ENCODE results near the gene RBP2. TPM values are rescaled to one million over a fixed set of nuclear protein-coding genes. Genes with fewer than 3 reads are reported as not detected.

The RBP2 gene
- total and polyA plus RNA-seq, 2 of the 8 experiments (the other 6 are each of a cell fraction or from before 2014, with no cell fraction given), result not detected

DNA sequence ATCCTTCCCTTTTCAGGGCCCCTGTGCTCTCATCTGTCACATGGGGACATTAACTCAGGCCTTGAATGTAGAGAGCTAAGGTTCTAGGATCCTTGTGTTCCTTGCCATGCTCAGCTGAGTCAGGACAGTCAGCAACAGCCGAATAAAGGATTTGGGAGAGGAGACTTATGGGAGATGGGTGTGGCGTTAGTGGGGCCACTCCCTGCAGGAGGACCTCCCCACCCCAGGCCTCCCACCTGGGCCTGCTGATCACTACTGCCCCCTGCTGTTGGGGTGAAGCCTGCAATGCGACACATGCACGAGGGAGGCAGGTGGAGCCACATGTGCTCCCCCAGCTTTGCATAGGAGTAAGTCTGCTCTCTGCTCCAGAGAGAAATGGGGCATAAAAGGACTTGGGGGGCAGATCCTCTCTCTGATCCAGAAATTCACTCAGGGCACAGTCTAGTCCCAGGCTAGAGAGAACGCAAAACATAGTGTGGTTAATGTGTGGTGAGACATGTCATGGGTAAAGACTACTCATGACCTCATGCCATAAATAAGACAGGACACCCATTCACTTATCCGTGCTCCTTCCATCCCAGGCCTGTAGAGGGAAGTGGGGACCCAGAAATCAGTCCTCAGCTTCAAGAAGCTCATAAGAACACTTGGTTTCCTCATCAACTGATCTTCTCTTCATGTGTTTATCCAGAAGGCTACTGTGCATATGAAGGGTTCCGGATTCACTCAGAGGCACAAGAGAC, 43.9 kb upstream of the RBP2 start:
- POLR2A ChIA-PET (ENCODE audit: partially characterized antibody), result no interaction called here
- Histone ChIP-seq H3K9ac (replicated peaks in 1 of 4; ENCODE audit: extremely low read depth in 1 of 4, low read depth in 3 of 4, low read length in 3 of 4) (no peak overlapping the region), H2BK15ac (ENCODE audit: low read length) (no peak overlapping the region), H2AK5ac (ENCODE audit: low read depth, low read length) (0 out of 2 replicates have a peak overlapping the region, but pooled peaks have one; percentile 19), H3K27ac (ENCODE audit: low read depth, low read length) (no peak overlapping the region), H2BK120ac (replicated peaks; ENCODE audit: low read depth, low read length) (no peak overlapping the region), H2BK20ac (ENCODE audit: low read length) (no peak overlapping the region), H3K4me1 (replicated peaks in 1 of 4; ENCODE audit: control insufficient read depth in 3 of 4, insufficient read depth in 4 of 4, low read length in 3 of 4) (peaks cover 0 to 9% (median 6%) of the 10 kb centered on the region in 4 experiments; a peak in 4 of 7 replicates), H4K5ac (ENCODE audit: insufficient read length, low read depth, low read length) (no peak overlapping the region), H4K91ac (replicated peaks; ENCODE audit: insufficient read length, low read length) (no peak overlapping the region), H3K27me3 (replicated peaks in 1 of 4; ENCODE audit: control insufficient read depth in 3 of 4, extremely low read depth in 1 of 4, insufficient read depth in 3 of 4, low read length in 3 of 4) (peaks cover 0 to under 1% (median 0%) of the 10 kb centered on the region in 4 experiments; a peak in 3 of 7 replicates), H3K4me3 (ENCODE audit: extremely low read depth in 1 of 4, insufficient read depth in 2 of 4, low read depth in 3 of 4, low read length in 4 of 4) (no peak overlapping the region), H4K20me1 (replicated peaks in 1 of 2; ENCODE audit: control insufficient read depth in 1 of 2, insufficient read depth in 2 of 2, low read length in 2 of 2) (no peaks in the 10 kb centered on the region), H3K9me3 (ENCODE audit: insufficient read depth in 2 of 2, low read depth in 1 of 2, low read length in 1 of 2) (no peaks in the 10 kb centered on the region), H3K18ac (ENCODE audit: extremely low read depth, low read length) (no peak overlapping the region), H3K23ac (ENCODE audit: insufficient read length) (no peak overlapping the region), H2BK5ac (ENCODE audit: low read depth, low read length) (no peak overlapping the region), H3K23me2 (ENCODE audit: low read depth, low read length) (no peaks in the 10 kb centered on the region), H4K8ac (ENCODE audit: extremely low read depth, insufficient read depth, low read length) (no peak overlapping the region; the same call in 1 of the 2 replicates), H3K4ac (replicated peaks; ENCODE audit: insufficient read length, low read depth, low read length) (no peak overlapping the region), H3K56ac (replicated peaks; ENCODE audit: insufficient read length, low read depth, low read length) (no peak overlapping the region), H2AFZ (ENCODE audit: low read length) (no peak overlapping the region; the same call in 1 of the 2 replicates), H3K4me2 (ENCODE audit: insufficient read depth in 1 of 2, low read depth in 2 of 2, low read length in 2 of 2) (no peak overlapping the region), H3K14ac (ENCODE audit: insufficient read length) (no peak overlapping the region), H3K36me3 (ENCODE audit: control insufficient read depth in 2 of 4, insufficient read depth in 4 of 4, low read length in 3 of 4) (no peaks in the 10 kb centered on the region), H3K79me2 (ENCODE audit: control insufficient read depth in 1 of 2, insufficient read depth in 2 of 2, low read length in 2 of 2) (no peaks in the 10 kb centered on the region), H2BK12ac (ENCODE audit: low read depth, low read length) (0 out of 2 replicates have a peak overlapping the region, but pooled peaks have one; percentile 54), H3K79me1 (ENCODE audit: low read depth, low read length) (no peaks in the 10 kb centered on the region)
- FAIRE-seq, result peak; percentile 32
- DNase-seq (ENCODE audit: low read depth in 1 of 2, low spot score in 2 of 2), result peak in 1 of 2 experiments; percentile 80
- CTCF ChIA-PET (ENCODE audit: partially characterized antibody), result interaction anchor here (0.7 to 8.5 kb wide), 32 partner anchors 9 to 322 kb away, joined by 3 to 95 read pairs (median 4); partner anchors contain the start of genes RBP1 and RBP2
- WGBS, 2 experiments (ENCODE audit: extremely low coverage in 1 of 2, insufficient coverage in 1 of 2, insufficient read length in 1 of 2, insufficient replicate concordance in 2 of 2, low coverage in 1 of 2, low lambda C conversion rate in 2 of 2, missing lambda C conversion rate in 1 of 2), result 77% methylated on average over 7 of the region's 7 CpGs; no CpG with 5 or more reads in 1 of the 2 experiments
- TF ChIP-seq, protein P1, sequence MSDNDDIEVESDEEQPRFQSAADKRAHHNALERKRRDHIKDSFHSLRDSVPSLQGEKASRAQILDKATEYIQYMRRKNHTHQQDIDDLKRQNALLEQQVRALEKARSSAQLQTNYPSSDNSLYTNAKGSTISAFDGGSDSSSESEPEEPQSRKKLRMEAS (IDR thresholded peaks at IDR 0.05), result peak; percentile 85
- TF ChIP-seq, protein P2, sequence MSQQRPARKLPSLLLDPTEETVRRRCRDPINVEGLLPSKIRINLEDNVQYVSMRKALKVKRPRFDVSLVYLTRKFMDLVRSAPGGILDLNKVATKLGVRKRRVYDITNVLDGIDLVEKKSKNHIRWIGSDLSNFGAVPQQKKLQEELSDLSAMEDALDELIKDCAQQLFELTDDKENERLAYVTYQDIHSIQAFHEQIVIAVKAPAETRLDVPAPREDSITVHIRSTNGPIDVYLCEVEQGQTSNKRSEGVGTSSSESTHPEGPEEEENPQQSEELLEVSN (IDR thresholded peaks at IDR 0.05), result peak; percentile 37; the same call in 1 of the 2 replicates
- TF ChIP-seq RAD21 (IDR thresholded peaks at IDR 0.05 in 1 of 2, conservative IDR thresholded peaks at IDR 0.05 in 1 of 2; ENCODE audit: low read depth in 2 of 2, low read length in 2 of 2), result peak; percentile 56 to 67
- TF ChIP-seq, protein P3, sequence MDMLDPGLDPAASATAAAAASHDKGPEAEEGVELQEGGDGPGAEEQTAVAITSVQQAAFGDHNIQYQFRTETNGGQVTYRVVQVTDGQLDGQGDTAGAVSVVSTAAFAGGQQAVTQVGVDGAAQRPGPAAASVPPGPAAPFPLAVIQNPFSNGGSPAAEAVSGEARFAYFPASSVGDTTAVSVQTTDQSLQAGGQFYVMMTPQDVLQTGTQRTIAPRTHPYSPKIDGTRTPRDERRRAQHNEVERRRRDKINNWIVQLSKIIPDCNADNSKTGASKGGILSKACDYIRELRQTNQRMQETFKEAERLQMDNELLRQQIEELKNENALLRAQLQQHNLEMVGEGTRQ (IDR thresholded peaks at IDR 0.05; ENCODE audit: low read length), result 0 out of 2 replicates have a peak, but pooled peaks have one; percentile 25
- TF ChIP-seq KDM1A (IDR thresholded peaks at IDR 0.05; ENCODE audit: borderline replicate concordance, low read length), result no peak
- no peak for TF ChIP-seq ZNF274 (IDR thresholded peaks at IDR 0.05; ENCODE audit: borderline replicate concordance, extremely low read depth, low read length)
